GM19023 (cell line): Measurements from ENCODE around the gene DZIP3.

Experiments
- ATAC-seq: cut with Tn5 transposase; IDR thresholded peaks from one replicate; pipeline ENCODE4 v1.9.1; 2021; ENCODE audit warnings: mild to moderate bottlenecking, moderate library complexity; ENCODE audit not compliant: unreplicated experiment

Gene DZIP3, protein sequence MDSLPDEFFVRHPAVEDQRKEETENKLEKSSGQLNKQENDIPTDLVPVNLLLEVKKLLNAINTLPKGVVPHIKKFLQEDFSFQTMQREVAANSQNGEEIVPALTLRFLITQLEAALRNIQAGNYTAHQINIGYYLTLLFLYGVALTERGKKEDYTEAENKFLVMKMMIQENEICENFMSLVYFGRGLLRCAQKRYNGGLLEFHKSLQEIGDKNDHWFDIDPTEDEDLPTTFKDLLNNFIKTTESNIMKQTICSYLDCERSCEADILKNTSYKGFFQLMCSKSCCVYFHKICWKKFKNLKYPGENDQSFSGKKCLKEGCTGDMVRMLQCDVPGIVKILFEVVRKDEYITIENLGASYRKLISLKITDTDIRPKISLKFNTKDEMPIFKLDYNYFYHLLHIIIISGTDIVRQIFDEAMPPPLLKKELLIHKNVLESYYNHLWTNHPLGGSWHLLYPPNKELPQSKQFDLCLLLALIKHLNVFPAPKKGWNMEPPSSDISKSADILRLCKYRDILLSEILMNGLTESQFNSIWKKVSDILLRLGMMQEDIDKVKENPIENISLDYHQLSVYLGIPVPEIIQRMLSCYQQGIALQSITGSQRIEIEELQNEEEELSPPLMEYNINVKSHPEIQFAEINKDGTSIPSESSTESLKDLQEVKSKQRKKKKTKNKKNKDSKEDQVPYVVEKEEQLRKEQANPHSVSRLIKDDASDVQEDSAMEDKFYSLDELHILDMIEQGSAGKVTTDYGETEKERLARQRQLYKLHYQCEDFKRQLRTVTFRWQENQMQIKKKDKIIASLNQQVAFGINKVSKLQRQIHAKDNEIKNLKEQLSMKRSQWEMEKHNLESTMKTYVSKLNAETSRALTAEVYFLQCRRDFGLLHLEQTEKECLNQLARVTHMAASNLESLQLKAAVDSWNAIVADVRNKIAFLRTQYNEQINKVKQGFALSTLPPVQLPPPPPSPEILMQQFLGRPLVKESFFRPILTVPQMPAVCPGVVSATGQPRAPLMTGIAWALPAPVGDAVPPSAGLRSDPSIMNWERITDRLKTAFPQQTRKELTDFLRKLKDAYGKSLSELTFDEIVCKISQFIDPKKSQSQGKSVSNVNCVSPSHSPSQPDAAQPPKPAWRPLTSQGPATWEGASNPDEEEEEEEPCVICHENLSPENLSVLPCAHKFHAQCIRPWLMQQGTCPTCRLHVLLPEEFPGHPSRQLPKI

DNA sequence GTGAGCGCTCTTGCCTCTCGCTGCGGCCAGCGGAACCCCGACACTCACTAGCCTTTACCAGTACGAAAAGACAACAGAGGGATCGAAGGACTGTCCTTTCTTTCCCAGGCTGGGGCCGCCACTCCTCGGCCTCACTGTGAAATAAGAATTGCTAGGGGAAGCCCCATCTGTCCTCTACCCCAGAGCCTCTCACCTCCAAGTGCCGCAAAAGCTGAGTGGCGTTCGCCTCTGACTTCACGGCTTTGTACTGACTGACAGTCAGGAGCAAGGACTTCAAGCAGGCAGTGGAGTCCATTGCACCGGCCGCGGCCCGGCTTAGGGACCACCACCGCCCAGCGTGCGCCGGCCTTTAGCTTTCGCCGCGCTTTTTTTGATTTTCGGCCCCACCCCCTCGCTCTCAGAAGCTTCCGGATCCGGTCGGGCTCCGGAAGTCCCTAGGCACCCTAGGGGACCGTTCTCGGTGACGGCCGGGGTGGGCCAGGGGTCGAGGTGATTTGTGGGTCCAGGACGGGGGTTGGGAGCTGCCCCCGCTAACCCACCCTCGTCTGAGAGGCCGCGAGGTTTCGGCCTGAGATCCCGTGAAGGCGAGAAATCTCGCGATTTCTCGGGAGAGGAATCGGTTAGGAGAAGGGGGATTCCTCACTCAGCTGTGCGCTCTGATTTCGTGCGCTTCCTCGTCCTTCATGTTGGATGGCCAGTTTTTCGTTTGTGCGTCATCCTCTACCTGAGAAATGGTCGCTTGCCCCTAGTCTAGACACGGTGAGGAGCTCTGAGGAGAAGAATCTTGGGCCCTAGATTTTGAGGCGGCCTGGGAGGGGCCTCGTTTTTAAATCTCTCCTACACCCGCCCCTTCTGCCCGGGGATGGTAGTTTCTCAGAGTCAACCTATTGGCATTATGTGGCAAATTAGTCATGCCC lies at the start of gene DZIP3, which contains the start of gene CIP2A:
Gene DZIP3, plus strand, starts transcription at position 642 of the 917 bp plus-strand sequence. CDS start 15,685 bp downstream, outside the sequence.
Gene CIP2A, minus strand, starts transcription at position 358 of the 917 bp plus-strand sequence. Its CDS starts 63 bp downstream, at position 295.
- ATAC-seq, result peak; percentile 95

DNA sequence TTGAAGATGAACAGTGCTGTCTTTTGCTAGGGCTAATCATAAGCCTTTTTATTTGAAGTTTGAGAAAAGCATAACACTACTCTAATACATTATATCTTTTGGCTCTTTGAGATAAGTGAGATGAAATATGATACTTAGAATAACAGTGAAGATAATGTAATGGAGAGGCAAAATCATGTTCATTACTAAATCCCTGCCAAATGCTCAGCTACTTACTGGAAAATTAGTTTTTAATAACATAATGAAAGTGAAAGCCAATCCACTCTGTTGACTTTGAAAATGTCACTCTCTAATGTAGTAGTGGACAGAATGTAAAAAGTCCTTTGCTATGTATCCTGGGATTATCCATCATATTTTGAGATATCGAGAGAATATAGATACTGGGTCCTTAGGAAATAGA lies 43.3 kb upstream of the DZIP3 start:
- no peak for ATAC-seq

DNA sequence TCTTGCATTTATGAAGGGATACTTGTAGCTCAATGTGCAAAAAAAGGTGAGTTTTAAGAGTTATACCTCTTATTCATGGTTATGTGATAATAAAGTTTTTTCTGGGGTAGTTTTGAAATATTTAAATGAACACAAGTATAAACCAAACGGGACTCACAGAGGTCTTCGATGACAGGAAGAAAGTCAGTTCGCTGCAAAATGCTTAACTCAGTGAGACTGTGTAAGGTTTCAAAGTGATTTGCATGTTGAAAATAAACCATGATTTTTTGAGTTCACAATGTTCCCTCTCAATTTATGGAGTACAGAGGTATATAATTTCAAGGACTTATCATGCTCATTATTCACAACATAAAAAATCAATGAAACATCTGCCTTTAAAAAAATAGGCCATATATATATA lies 42.8 kb upstream of the DZIP3 start:
- peak; percentile 52 for ATAC-seq

DNA sequence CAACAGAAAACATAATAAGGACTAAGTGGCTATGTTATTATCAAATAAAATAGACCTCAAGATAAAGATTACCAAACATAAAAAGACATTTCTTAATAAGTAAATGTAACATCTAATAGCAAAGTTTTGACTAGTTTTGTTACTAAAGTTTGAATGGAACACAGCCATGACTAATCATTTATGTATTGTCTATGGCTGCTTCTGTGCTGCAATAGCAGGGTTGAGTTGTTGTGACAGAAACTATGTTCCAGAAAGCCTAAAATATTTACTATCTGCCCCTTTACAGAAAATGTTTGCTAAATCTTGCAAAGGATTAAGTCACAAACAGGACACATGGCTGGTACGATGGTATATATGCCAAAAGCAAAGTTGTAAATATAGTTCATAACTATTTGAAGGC lies 41.2 kb upstream of the DZIP3 start:
- no peak for ATAC-seq

DNA sequence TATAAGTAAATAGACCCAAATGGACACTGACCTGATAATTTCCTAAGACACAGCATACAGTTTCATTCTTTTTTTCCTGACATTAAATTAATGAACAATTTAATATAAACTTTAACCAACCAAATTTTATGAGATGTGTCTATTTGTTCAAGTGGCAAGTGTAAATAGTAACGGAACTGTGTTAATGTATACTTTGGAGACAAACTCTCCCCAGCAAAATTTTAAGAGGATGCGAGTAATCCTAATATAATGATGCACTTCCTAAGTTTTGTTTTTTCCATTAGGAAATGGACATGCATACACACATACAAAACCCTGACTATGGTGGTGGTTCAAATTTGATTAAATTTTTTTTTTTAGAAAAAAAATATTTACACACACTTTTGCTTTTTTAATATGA lies 40.6 kb upstream of the DZIP3 start:
- ATAC-seq, result no peak

DNA sequence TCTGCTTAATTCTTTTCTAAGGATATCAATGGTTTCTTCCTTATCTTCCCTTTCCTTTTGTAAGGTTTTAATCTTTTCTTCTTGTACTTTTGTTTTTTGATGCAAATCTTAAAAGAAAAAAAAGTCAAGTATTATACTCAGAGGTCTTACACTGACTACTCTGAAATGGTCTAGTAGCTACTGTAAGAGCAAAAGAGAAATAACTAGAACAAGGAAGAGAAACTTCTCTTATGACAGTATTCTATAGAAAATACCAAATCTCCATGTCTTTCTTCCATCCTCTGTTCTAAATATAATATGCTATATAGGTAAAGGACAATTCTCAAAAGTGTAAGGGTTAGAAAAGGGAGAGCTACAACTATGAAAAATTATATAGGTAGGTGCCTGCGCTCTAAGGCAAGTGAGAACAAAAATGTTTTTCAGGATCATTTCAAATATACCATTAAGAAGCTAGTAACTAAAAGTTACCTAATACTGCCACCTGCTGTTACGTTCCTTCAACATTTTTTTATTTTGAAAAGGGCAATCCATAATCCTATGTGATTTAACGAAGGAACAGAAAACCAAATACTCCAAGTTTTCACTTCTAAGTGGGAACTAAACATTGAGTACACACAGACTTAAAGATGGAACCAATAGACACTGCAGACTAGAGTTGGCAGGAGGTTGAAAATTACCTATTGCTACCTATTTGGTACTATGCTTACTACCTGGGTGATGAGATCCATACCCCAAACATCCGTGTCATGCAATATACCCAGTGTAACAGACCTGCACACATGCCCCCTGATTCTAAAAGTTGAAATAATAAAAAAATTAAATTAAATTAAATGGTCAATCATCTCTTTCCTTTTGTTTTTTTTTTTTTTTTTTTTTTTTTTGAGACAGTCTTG lies 37.0 kb upstream of the DZIP3 start:
- peak; percentile 47 for ATAC-seq

DNA sequence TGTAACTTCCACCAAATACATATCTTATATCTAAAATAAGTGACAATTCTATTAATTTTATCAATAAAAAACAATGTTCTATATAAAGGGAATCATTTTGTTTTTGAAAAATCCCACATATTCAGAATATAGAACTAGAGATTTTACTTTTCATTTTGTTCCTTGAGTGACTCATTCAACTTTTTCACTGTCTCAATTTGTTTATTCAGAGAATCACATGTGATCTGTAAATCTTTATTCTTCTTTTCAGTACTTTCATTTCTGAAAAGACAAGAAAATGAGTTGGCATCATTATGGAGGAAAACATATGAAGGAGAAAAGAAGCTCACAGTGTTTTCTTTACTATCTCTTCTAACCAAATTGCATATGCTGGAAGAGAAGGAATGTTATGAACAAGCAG lies 35.3 kb upstream of the DZIP3 start:
- no peak for ATAC-seq

DNA sequence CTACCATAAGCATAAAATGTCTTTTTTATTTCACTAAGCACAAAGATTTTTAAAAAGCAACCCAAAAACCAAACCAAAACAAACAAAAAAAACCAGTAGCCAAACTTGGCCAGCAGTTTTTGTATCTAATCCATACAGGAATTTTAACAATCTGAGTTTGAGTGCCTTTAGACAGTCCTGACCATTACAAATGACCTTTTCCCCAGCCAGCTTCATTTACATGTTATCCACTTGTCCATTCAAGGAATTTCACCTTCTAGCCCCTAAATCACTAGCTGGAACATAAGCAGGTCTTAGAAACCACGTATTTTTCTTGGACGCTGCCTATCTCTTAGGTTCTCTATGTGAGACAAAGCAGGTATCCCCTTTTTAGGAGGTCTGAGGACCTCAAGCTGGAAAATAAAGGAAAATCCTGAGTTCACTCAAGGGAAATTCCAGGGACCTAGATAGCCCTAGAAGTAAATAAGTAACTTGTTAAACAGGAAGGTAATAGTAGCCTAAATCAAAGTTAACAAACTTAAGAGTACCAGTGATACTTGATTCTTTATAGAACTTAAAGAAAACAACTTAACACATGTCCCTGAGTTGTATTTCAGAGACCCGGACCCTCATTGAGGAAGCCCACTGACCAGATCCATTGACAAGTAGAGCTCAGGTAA lies 34.5 kb upstream of the DZIP3 start:
- no peak for ATAC-seq

DNA sequence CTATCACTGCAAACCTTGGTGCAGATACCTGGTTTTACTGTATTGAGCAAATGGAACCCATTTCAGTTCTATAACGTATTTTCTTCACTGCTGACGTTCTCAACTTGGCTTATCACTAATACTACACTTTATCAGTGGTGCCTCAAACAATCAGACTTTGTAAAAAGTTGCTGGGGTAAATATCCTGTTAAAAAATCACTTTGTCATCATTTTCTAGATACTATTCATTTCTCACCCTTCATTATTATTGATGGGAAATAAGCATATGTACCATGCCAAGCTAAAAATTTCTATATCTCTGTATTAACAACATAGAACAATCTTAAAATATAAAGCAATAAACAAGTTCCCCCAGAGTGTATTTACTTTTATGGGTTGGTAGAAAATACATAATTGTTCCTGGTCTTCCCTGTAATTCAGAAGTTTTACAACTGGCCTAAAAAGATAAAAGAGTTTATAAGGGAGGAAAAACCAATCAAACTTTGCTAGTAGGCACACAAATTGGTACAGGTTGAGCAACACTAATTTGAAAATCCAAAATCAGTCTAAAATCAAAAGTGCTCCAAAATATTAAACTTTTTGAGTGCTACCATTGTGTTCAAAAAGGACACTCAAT lies 33.4 kb upstream of the DZIP3 start:
- no peak for ATAC-seq

DNA sequence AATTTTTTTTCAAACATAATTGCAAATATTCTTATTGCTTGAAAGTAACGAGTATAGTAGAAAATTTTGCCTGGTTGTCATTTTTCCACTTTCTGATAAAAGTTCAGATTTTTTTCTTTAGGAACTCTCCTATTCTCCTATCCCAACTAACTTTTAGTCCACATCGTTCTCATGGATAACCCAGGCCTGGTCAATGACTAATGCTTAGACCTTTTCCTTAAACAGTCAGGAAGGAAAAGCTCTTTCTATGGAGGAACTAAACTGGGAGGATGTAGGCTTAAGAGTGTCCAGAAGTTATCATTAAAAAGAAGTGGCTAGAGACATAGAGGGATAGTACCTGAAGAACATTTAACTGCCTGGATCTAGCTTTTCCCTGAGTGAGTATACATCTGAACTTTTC lies 27.0 kb upstream of the DZIP3 start:
- ATAC-seq, result no peak

DNA sequence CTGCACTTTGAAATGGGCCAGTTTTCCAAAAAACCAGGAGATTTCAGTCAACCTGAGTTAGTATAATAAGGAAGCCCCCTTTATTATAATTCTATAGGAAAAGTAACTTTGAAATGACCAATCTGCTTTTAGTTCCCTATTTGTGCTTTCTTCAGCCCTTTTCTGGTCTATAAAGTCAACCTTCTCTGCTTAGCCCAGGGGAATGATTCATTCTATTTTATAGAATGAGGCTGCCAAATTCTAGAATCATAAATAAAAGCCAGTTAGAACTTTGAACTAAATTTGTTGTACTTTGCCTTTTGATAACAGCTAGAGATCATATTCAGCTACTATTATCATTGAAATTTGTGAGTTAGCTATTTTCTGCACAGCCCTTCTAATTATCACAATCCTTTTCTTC lies 25.0 kb upstream of the DZIP3 start:
- ATAC-seq, result no peak

DNA sequence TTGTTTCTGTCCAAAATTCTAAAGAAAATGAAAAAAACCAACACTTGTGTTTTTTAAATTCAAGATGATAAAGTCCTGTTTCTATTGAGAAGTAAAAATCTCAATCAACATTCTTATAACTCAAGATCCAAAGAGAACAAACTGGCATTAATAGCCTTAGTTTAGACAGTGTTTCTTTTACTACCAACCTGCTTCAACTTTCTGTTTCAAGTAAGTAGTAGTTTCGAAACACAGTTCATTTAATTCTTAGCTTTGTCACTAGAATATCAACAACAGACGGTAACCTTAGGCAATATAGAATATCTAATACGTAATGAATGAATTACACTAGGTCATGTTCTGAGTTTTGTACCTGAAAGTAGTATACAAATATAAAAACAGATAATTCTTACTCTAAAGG lies 24.0 kb upstream of the DZIP3 start:
- ATAC-seq, result no peak

DNA sequence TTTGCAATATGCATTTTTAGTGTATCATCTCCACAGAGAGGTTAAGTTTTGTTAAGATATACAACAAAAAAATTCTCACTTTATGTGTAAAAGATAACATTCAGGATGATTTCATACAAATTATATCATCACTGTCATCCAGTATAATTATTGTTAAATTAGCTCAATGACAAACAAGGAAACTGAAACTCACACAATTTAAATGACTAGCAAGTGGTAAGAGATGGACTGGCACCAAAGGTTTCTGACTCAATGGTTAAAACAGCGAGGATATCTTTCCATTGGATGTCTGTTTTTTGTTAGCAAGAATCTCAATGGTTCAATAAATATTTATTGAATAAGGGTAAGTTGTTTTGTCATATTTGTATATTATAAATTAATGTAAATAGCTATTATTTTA lies 22.9 kb upstream of the DZIP3 start:
- no peak for ATAC-seq

DNA sequence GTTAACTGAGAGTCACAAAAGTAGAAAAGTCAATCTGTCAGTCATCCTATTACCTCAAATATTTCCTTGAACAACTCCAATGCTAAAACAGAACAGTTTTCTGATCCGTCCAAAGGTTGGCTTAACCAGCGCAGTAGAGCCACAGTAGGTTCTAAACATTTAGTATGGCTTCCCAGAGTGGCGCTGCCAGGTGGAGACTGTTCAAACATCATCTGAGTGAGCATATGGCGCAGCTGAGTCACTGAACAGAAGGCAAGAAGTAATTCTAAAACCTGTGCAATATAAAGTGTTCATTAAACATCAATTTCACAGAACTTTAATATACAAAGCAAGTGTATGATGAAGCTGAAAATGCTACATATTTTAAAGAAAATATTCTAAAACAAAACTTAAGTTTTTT lies 20.2 kb upstream of the DZIP3 start:
- ATAC-seq, result no peak

DNA sequence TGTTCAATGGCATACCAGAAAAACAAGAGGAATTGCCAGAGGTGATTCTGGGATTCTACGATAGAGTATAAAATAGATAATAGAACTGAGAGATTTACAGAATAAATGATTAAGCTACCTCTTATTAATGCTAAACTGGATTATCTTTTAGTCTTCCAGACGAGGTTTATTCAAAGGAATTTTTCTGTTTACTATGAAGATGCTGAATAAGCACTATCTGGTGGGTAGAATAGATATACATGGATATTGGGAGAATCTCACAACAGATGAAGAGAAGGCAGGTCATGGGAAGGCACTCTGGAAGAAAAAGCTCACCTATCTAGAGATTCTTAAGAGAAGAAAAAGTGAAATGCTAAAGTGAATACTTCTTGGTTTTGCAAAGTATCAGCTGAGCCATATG lies 11.5 kb upstream of the DZIP3 start:
- no peak for ATAC-seq

DNA sequence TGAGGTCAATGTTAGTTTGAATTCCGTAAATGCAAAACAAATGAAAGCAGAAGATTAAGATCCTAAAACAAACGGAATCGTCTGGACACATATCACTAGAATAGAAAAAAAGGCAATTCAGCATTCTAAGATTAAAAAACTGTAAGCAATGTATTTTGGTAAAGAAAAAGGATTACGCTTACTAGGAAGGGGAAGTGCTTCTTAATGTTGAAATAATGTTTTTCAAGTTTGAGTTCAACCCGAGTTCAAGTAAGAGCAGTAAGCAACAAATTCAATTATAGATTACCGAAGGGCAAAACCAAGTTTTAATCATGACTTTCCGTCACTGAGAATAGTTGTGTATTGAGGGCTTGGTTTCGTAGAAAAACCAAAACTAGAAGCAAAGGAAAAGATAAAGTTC lies 921 bp upstream of the DZIP3 start:
- no peak for ATAC-seq

DNA sequence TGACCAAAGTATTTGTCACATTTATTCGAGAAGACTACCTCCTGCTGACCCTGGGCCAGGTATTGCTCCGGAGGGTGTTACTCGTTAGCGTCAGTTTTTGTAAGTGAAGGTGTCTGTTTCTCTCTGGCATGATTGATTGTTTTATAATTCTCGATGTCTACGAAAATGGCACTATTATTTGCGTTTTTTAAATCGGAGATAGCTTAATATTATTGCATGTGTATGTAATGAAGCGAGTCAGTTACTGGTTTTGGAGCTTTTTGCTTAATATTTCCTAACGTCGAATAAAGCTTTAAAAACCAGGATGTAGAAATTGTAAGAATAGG lies 439 bp downstream of the DZIP3 start:
- ATAC-seq, result no peak

DNA sequence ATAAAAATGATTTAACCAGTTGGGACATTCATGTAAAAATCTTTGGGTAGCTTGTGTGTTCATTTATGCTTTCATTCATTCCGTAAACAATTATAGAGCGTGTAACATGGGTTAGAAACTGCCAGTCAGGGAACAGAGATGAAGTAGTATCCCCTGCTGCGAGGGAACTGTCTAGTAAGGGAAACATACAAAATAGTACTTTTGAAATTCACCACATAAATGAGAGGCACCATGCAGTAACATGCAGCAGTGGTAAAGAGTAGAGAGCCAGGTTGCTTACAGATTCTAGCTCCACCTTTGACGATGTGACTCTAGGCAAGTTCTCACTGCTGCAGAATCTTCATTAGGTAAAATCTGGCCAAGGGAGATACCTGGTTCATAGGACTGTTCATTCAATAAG lies 938 bp downstream of the DZIP3 start:
- ATAC-seq, result no peak
